Stomach (tissue), 9 donors: Measurements from ENCODE around the gene CPZ. TPM values are rescaled to one million over a fixed set of nuclear protein-coding genes. Genes with fewer than 3 reads are reported as not detected.

ENCODE experiments used
- DNase-seq, 2 donors: peaks; one replicate each; pipeline versions ENCODE4 v3.0.0 to v3.0.0-alpha.2; 2013 to 2019
- H3K27ac ChIP-seq, 5 donors: fragments of 200-600 bp in 4 of 5; sonication (generic) in 4 of 5; one replicate each; pipeline ENCODE4 v1.5.1; 2013 to 2019; ENCODE audit warnings: mild to moderate bottlenecking in 1 of 5, moderate library complexity in 1 of 5
- H3K27me3 ChIP-seq, 3 donors: fragments of 200-600 bp; sonication (generic); one replicate each; pipeline ENCODE4 v1.5.1; 2017 to 2019; ENCODE audit warnings: mixed run types in 1 of 3
- H3K36me3 ChIP-seq, 4 donors: fragments of 200-600 bp; sonication (generic); 1 replicate in 3 of 4; 2 replicates in 1 of 4; pipeline ENCODE4 v1.5.1; 2016 to 2019
- H3K4me1 ChIP-seq, 4 donors: fragments of 200-600 bp; sonication (generic); one replicate each; pipeline ENCODE4 v1.5.1; 2016 to 2019
- H3K4me3 ChIP-seq, 4 donors: fragments of 200-600 bp; sonication (generic) in 3 of 4; one replicate each; pipeline ENCODE4 v1.5.1; 2016 to 2019; ENCODE audit warnings: mild to moderate bottlenecking in 1 of 4
- H3K9me3 ChIP-seq, 4 donors: fragments of 200-600 bp; sonication (generic); one replicate each; pipeline ENCODE4 v1.5.1; 2016 to 2019
- EP300 ChIP-seq: sonication (generic); formaldehyde crosslinking; IDR thresholded peaks from one replicate; pipeline ENCODE4 v1.6.1; 2017; ENCODE audit warnings: antibody characterized with exemption
- POLR2A ChIP-seq, 4 donors: fragments of 450-650 bp; IDR thresholded peaks; one replicate each; pipeline ENCODE4 v1.6.1; 2016; ENCODE audit warnings: antibody characterized with exemption in 4 of 4, control low read depth in 2 of 4, mild to moderate bottlenecking in 1 of 4, moderate library complexity in 1 of 4
- POLR2AphosphoS5 ChIP-seq, 3 donors: sonication (generic); formaldehyde crosslinking; IDR thresholded peaks; one replicate each; pipeline ENCODE4 v1.6.1; 2016; ENCODE audit warnings: antibody characterized with exemption in 3 of 3
- WGBS, 5 donors: extraction: QIAGEN DNeasy Blood & Tissue Kit in 3 of 5; methylation state at CpG; one replicate each; pipeline versions ENCODE4 v1.1.5 to v1.1.7; 2013 to 2018; 5-methylcytosine and 5-hydroxymethylcytosine counted together
- intact Hi-C: fragments of 100-400 bp; cut with DNase I; formaldehyde crosslinking; loops from one replicate; pipeline ENCODE4 v1.15.1; 2023; ENCODE audit warnings: low total_unique reads
- polyA plus RNA-seq, 3 donors: library from polyadenylated mRNA; stranded (reverse); fragments of 200-250 nt; gene quantifications; one replicate each; pipeline ENCODE4 v1.2.3, GENCODE V29; 2013
- total RNA-seq, 5 donors: library from RNA; depleted of rRNA; stranded (reverse); fragments of >200 nt; gene quantifications; one replicate each; pipeline versions ENCODE4 v1.1.0 to v1.2.3, GENCODE V29; 2014 to 2016
- TF ChIP-seq, protein P1 (sequence below), 7 experiments: fragments of 450-650 bp in 4 of 7; fragments of 200-600 bp in 3 of 7; sonication (generic) in 3 of 7; IDR thresholded peaks; one replicate each; pipeline ENCODE4 v1.5.1; 2016 to 2019; ENCODE audit warnings: antibody characterized with exemption in 7 of 7, control low read depth in 2 of 7, mild to moderate bottlenecking in 1 of 7
- donor health status: healthy with polysubstance abuse.
- donor health status: Bipolar disorder and iron deficiency.
- donor health status: healthy.

Gene CPZ
- total and polyA plus RNA-seq, 8 donors, result 0.25 to 13.2 (median 3.3) TPM; not detected in 2

- no peak overlapping the region for H3K27ac ChIP-seq
- peaks cover 0 to 24% (median 7%) of the 10 kb centered on the region in 3 donors for H3K27me3 ChIP-seq
- DNase-seq, result no peak
- H3K4me3 ChIP-seq, result no peak overlapping the region
- no peaks in the 10 kb centered on the region for H3K9me3 ChIP-seq
- WGBS, 5 donors, result 83 to 92% (median 91%) methylated on average over 6 to 8 of the region's 8 CpGs
- intact Hi-C loops, result no loop called here
- no peaks in the 10 kb centered on the region for H3K36me3 ChIP-seq
- H3K4me1 ChIP-seq, result peaks cover 0 to 5% (median 1%) of the 10 kb centered on the region in 4 donors
- TF ChIP-seq POLR2A (IDR thresholded peaks at IDR 0.05) (no peak), POLR2AphosphoS5 (IDR thresholded peaks at IDR 0.05) (no peak)
- TF ChIP-seq, protein P1, sequence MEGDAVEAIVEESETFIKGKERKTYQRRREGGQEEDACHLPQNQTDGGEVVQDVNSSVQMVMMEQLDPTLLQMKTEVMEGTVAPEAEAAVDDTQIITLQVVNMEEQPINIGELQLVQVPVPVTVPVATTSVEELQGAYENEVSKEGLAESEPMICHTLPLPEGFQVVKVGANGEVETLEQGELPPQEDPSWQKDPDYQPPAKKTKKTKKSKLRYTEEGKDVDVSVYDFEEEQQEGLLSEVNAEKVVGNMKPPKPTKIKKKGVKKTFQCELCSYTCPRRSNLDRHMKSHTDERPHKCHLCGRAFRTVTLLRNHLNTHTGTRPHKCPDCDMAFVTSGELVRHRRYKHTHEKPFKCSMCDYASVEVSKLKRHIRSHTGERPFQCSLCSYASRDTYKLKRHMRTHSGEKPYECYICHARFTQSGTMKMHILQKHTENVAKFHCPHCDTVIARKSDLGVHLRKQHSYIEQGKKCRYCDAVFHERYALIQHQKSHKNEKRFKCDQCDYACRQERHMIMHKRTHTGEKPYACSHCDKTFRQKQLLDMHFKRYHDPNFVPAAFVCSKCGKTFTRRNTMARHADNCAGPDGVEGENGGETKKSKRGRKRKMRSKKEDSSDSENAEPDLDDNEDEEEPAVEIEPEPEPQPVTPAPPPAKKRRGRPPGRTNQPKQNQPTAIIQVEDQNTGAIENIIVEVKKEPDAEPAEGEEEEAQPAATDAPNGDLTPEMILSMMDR (IDR thresholded peaks at IDR 0.05), result no peak
Measured at GRCh38 chr4:8612646-8613045, 20.1 kb downstream of the CPZ start.

GRCh38 chr4:8613421-8614364, 21.1 kb downstream of the CPZ start:
- peaks cover 0 to 19% (median 0%) of the 10 kb centered on the region in 3 donors for H3K27me3 ChIP-seq
- 88 to 95% (median 89%) methylated on average over 18 to 35 of the region's 35 CpGs for WGBS, 5 donors
- H3K4me3 ChIP-seq, result no peak overlapping the region
- no peaks in the 10 kb centered on the region for H3K9me3 ChIP-seq
- H3K4me1 ChIP-seq, result no peaks in the 10 kb centered on the region
- no peak for DNase-seq
- H3K27ac ChIP-seq, result no peak overlapping the region
- TF ChIP-seq POLR2AphosphoS5 (IDR thresholded peaks at IDR 0.05), result no peak
- TF ChIP-seq POLR2A (IDR thresholded peaks at IDR 0.05), result no peak
- TF ChIP-seq, protein P1 (IDR thresholded peaks at IDR 0.05), result no peak
- TF ChIP-seq EP300, result no peak
- H3K36me3 ChIP-seq, result no peaks in the 10 kb centered on the region
- intact Hi-C loops, result no loop called here

DNA sequence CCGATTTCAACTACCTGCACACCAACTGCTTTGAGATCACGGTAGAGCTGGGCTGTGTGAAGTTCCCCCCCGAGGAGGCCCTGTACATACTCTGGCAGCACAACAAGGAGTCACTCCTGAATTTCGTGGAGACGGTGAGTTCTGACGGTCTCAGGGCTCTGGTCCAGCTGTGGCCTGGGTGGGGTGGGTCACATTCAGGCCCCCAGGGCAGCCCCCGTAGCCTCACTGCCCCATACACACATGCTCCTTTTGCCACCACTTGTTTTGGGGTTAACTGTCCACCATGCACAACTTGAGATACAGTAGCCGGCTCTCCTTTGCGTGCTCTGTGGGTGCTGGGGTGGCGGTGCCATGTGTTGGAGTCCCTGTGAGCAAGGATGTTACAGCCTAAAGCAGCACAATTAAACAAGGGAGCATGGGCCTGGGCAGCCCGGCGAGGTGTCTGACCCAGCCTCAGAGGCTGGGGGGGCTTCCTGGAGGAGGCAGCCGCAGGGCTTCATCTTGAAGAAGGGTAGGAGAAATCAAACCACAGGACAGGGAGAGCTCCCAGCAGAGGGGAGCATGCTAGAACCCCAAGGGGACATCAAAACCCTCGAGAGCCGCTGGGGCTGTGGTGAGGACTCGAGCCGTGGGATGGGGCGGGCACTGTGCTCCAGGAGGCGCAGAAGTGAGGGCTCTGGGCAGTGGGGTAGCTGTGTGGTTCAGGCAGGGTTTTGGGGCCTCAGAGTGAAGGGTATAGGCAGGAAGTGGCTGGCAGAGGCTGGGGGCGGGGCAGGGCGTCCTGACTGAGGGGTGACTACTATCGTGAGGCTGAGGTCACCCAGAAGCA, 22.0 kb downstream of the CPZ start:
- 70 to 84% (median 74%) methylated on average over 22 of the region's 22 CpGs for WGBS, 5 donors
- H3K27me3 ChIP-seq, result peaks cover 0 to 28% (median 0%) of the 10 kb centered on the region in 3 donors
- H3K27ac ChIP-seq, result no peak overlapping the region
- no peaks in the 10 kb centered on the region for H3K4me1 ChIP-seq
- intact Hi-C loops, result no loop called here
- no peaks in the 10 kb centered on the region for H3K9me3 ChIP-seq
- TF ChIP-seq, protein P1 (IDR thresholded peaks at IDR 0.05), result no peak
- no peak for TF ChIP-seq POLR2A (IDR thresholded peaks at IDR 0.05)
- no peak for TF ChIP-seq EP300
- TF ChIP-seq POLR2AphosphoS5 (IDR thresholded peaks at IDR 0.05), result no peak
- H3K36me3 ChIP-seq, result no peaks in the 10 kb centered on the region
- no peak overlapping the region for H3K4me3 ChIP-seq
- no peak for DNase-seq

GRCh38 chr4:8615366-8615765, 22.8 kb downstream of the CPZ start:
- intact Hi-C loops, result no loop called here
- DNase-seq, result no peak

More at GRCh38 chr4:8615366-8615765, 22.8 kb downstream of the CPZ start:
- WGBS, 5 donors, result 82 to 91% (median 87%) methylated on average over 3 to 13 of the region's 13 CpGs
- Histone ChIP-seq H3K36me3 (no peaks in the 10 kb centered on the region), H3K27ac (no peak overlapping the region), H3K9me3 (no peaks in the 10 kb centered on the region), H3K4me3 (no peak overlapping the region), H3K27me3 (peaks cover 0 to 31% (median 0%) of the 10 kb centered on the region in 3 donors), H3K4me1 (no peaks in the 10 kb centered on the region)
- TF ChIP-seq, protein P1 (IDR thresholded peaks at IDR 0.05), result no peak
- TF ChIP-seq POLR2AphosphoS5 (IDR thresholded peaks at IDR 0.05), result no peak
- TF ChIP-seq POLR2A (IDR thresholded peaks at IDR 0.05), result no peak
- TF ChIP-seq EP300, result no peak
